Embryonic facial prominence (tissue), 1 donor: ENCODE results near the gene FTO.

Experiments
- DNase-seq: peaks from one replicate; pipeline ENCODE4 v3.0.0-alpha.2; 2016; ENCODE audit errors: extremely low spot score

The FTO gene

GRCh38 chr16:54053891-54054820 lies 350.2 kb downstream of the FTO start:
- DNase-seq: no peak

- DNase-seq: no peak
Observed at GRCh38 chr16:54055191-54055590, 351.2 kb downstream of the FTO start.

GRCh38 chr16:54055864-54056263 lies 351.9 kb downstream of the FTO start:
- DNase-seq: no peak

- DNase-seq: no peak
Observed at GRCh38 chr16:54056921-54057320, 353.0 kb downstream of the FTO start.

- no peak for DNase-seq
Observed at GRCh38 chr16:54059319-54059718, 355.4 kb downstream of the FTO start.

- DNase-seq: no peak
Observed at GRCh38 chr16:54060599-54061421, 356.9 kb downstream of the FTO start.

- no peak for DNase-seq
Observed at GRCh38 chr16:54061454-54061853, 357.5 kb downstream of the FTO start.

GRCh38 chr16:54062361-54063278 lies 358.7 kb downstream of the FTO start:
- DNase-seq: no peak

- DNase-seq: no peak
Observed at GRCh38 chr16:54063279-54063773, 359.4 kb downstream of the FTO start.

- DNase-seq: no peak
Observed at GRCh38 chr16:54066451-54067105, 362.6 kb downstream of the FTO start.

- no peak for DNase-seq
Observed at GRCh38 chr16:54067322-54068065, 363.5 kb downstream of the FTO start.

GRCh38 chr16:54068212-54068611 lies 364.3 kb downstream of the FTO start:
- DNase-seq: no peak

- no peak for DNase-seq
Observed at GRCh38 chr16:54069601-54070239, 365.8 kb downstream of the FTO start.

GRCh38 chr16:54070789-54071343 lies 366.9 kb downstream of the FTO start:
- DNase-seq: no peak

GRCh38 chr16:54071514-54071913 lies 367.6 kb downstream of the FTO start:
- DNase-seq: no peak

GRCh38 chr16:54072237-54072636 lies 368.3 kb downstream of the FTO start:
- DNase-seq: no peak

GRCh38 chr16:54073356-54073755 lies 369.4 kb downstream of the FTO start:
- no peak for DNase-seq

- DNase-seq: no peak
Observed at GRCh38 chr16:54075446-54075845, 371.5 kb downstream of the FTO start.

- no peak for DNase-seq
Observed at GRCh38 chr16:54076006-54076504, 372.1 kb downstream of the FTO start.
